ENCODE data around the gene ZNF214.
"Not testable (repeated sequence)": the region's sequence is repeated elsewhere in the genome, so short reads cannot be mapped to it uniquely, and the experiment has no call there.

Gene ZNF214

DNA sequence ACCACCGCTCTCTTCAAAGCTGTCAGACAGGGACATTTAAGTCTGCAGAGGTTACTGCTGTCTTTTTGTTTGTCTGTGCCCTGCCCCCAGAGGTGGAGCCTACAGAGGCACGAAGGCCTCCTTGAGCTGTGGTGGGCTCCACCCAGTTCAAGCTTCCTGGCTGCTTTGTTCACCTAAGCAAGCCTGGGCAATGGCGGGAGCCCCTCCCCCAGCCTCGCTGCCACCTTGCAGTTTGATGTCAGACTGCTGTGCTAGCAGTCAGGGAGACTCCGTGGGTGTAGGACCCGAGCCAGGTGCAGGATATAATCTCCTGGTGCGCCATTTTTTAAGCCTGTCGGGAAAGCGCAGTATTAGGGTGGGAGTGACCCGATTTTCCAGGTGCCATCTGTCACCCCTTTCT is 65.9 kb downstream of the ZNF214 start:
- DNase-seq; POLR2A ChIA-PET; H3K36me3 ChIP-seq (ENCODE audit: control insufficient read depth in 4 of 4, insufficient read depth in 4 of 4, low read length in 3 of 4); H3K9me3 ChIP-seq (ENCODE audit: control extremely low read depth in 1 of 5, control insufficient read depth in 4 of 5, insufficient read depth in 2 of 5, low read depth in 1 of 5, low read length in 4 of 5); H3K4me1 ChIP-seq (ENCODE audit: control extremely low read depth in 1 of 4, control insufficient read depth in 4 of 4, insufficient read depth in 4 of 4, low read length in 3 of 4); H3K4me3 ChIP-seq (ENCODE audit: control insufficient read depth in 1 of 7, extremely low read depth in 1 of 7, insufficient read depth in 4 of 7, low read depth in 2 of 7, low read length in 6 of 7); H3K27ac ChIP-seq (ENCODE audit: insufficient read depth in 1 of 2, low read depth in 1 of 2, low read length in 2 of 2, poor library complexity in 1 of 2, severe bottlenecking in 2 of 2); CTCF ChIA-PET; H3K27me3 ChIP-seq (replicated peaks in 2 of 5; ENCODE audit: control insufficient read depth in 4 of 5, insufficient read depth in 5 of 5, low read length in 4 of 5): not testable (repeated sequence)
- 91% methylated on average over 8 of the region's 10 CpGs for WGBS (ENCODE audit: insufficient coverage)
